NCI-H82 treated with DMSO at 0.1 percent for 48 hours (cell line): ENCODE data around the gene SETD1B.
"Not testable (repeated sequence)": the region's sequence is repeated elsewhere in the genome, so short reads cannot be mapped to it uniquely, and the experiment has no call there.

Experiments
- DNase-seq: peaks from one replicate; lab custom pipeline; 2025; ENCODE audit not compliant: unreplicated experiment; lab: John Stamatoyannopoulos, UW

Gene SETD1B

DNA sequence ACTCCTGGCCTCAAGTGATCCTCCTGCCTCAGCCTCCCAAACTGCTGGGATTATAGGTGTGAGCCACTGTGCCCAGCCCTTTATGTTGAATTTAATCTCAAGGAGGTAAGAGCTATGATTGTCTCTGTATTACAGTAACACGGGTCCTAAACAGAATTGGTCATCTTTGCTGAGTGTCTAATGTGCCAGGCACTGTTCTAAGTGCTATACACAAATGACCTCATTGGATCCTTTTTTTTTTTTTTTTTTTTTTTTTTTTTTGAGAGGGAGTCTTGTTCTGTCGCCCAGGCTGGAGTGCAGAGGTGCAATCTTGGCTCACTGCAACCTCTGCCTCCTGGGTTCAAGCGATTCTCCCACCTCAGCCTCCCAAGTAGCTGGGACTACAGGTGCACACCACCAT lies 48.6 kb downstream of the SETD1B start:
- DNase-seq = not testable (repeated sequence)

DNA sequence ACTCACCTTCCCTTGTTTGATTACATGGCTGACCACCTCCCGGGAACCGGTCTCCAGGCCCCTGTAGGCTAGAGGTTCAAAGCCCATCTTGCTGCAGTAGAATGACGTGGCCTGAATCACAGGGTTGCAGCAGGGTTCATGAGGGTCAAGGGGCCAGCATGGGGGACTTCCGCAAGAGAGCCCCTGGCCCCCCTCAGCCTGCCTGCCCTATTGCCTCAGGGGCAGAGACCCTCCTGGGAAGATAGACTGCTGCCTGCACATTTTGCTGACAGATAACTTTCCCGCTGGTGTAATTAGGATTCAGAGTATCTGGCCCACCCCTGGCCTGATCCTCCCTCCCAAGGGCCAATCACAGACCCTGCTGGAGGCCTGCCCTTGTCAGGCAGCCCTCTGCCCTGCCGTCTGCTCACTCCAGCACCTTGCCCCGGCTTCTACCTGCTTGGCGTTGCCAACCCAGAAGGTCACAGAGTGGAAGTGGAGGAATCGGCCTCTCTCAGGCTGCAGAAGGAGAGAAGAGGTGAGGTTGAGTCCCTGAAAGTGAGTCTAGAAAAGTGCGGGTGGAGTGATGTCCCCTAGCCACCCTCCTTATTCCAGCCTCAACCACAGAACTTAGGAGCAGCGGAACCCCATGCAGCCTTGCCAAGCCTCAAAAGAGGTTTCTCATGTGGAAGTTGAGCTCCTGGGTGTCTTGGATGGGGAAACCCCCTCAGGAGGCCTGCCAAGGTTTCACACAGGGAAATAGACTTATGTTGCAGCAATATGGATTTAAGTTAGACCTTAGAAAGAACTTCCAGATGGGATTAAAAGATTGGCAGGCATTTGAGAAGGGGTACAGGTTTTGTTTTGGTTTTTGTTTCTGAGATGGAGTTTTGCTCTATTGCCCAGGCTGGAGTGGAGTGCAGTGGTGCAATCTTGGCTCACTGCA lies 53.8 kb downstream of the SETD1B start:
- no peak for DNase-seq

DNA sequence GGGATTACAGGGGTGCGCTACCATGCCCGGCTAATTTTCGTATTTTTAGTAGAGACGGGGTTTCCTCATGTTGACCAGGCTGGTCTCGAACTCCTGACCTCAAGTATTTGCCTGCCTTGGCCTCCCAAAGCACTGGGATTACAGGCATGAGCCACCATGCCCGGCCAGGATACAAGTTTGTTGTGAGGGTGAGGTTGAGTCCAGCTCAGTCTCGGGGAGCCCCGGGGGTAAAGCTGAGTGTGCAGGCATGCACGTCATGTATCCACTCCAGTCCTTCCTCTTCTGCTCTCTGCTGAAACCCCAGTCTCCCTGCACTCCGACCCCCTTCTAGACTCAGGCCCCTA lies 54.5 kb downstream of the SETD1B start:
- no peak for DNase-seq

DNA sequence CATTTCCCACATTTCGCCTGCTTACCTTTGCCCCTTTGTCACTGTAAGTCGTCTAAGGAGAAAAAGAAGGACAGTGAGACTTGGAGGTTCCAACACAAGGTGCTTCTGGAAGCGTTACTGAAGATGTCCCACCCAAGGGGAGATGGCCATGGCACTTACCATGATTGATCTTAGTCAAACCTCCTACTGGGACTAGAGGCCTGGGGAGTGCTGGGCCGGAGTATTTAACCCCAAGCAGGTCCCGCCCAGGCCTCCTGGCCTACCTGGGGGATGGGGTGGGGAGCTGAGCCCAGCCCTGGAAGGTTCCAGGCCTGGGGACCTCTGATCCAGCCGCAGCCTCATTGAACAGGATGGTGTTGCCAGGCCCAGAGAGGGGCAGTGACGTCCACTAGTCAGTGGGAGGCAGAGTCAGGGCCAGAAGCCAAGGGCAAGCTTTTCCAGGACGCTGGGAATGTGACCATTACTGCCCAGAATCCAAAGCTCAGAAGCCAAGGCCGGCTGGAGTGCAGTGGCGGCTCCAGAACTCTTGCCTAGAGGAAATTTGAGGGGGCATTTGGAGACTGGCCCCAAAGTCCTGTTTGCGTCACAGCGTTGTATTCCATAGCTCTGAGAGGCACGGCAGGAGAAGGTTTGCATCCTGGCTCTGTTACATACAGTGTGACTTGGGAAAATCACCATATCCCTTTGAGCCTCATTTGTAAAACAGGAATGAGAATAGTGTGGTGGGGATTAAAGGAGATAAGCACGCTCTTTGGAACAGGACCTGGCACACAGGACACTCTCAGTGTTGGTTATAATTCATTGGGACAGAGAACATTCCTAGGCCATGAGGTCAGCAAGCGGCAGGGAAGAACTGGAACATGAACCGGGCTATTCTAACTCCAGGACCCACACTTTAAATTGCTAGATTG lies 55.1 kb downstream of the SETD1B start, which contains the start of gene HPD:
TSS of gene HPD (minus strand) at position 198 of the 911 bp plus-strand sequence. CDS start at position 162, 36 bp downstream.
- no peak for DNase-seq

DNA sequence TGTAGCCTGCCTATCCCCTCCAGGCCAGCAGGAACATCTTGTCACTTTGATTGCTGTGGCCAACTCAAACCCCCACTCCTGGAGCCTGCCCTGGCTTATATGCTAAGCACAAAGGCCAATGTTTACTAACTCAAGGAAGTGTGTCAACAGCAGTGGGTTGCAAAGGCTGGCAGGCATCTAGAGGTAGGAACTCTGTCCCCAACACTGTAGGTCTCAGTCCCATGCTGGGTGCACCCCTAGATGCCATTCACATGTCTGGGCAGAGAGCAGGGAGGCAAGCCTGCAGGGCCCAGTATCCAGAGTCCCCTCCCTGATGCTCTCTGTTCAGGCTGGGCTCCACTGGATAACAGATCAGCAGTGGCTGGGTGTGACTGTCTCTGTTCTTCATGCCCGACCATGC lies 56.4 kb downstream of the SETD1B start:
- no peak for DNase-seq

DNA sequence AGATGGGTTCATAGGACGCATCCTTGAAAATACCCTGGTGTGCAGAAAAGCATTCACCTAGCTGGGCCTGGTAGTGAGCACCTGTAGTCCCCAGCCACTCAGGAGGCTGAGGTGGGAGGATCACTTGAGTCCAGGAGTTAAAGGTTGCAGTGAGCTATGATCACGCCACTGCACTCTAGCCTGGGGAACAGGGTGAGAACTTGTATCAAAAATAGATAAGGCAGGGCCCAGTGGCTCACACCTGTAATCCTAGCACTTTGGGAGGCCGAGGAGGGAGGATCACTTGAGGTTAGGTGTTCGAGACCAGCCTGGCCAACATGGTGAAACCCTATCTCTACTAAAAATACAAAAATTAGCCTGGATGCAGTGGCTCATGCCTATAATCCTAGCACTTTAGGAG lies 56.9 kb downstream of the SETD1B start:
- not testable (repeated sequence) for DNase-seq

DNA sequence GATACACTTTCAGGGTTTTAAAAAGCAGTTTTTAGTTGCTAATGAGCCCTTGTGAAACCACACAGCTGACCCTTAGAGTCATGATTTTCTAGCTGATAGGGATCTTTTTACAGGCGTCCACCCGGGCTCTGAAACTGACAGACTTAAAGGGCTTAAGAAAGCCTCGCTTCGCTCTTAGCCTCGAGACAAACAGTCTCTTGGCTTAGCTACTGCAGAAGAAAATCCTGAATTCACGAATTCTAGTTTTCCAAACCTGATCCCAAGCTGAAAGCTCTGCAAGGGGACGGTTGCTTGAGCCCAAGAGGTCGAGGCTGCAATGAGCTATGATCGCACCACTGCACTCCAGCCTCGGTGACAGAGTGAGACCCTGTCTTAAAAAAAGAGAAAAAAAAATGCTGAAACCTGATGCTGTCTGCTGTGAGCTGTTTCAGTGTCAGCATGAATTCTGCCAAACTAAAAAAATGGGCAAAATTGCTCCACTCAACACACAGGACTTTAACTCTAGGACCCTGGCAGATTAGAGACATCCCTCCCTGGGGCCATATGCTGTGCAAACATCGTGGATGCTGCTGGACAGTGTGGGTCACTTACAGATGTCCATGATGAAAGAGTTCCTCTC lies 57.9 kb downstream of the SETD1B start:
- no peak for DNase-seq

DNA sequence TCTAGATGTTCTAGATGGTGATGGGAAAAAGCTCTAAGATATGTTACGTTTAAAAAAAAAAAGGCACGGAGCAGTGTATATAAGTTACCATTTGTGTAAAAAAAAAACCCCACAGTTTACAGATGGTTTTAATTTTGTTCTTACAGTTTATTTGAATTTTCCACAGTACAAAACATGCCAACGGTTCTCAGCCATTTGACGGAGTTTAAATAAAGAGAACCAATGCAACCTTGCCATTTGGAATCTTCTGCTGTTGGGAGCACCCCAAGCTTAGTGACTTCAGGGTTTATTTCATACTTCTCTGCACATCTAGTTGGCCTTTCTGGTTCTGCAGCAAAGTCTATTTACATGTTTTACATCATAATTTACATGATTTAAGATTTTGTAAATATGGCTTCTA lies 62.5 kb downstream of the SETD1B start:
- DNase-seq = no peak

DNA sequence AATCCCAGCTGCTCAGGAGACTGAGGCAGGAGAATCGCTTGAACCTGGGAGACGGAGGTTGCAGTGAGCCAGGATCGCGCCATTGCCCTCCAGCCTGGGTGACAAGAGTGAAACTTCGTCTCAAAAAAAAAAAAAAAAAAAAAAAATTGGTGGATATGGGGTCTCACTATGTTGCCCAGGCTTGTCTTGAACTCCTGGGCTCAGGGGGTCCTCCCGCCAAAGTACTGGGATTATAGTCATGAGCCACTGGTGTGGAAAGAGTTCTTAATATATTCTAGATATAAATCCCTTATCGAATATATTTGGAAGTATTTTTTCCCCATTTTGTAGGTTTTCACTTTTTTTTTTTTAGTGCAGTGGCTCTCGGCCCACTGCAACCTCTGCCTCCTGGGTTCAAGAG lies 65.4 kb downstream of the SETD1B start:
- DNase-seq = not testable (repeated sequence)

DNA sequence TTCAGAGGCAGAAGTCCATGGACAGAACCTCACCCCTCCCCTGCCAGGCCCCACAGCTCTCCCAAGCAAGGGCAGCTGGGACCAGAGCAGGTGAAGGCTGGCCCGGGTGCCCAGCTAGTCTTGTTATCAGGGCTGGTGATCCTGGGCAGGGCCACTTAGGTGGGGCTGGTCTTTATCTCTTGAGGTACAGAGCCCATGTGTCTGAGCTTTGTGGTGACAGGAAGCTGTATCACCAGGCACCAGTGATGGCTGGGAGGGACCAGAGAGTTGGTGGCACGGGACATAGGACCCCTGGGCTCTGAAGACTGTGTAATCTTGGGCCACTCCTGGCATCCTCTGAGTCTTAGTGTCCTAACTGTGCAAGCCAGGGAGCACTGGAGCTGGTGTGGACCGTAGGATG lies 67.7 kb downstream of the SETD1B start:
- DNase-seq = no peak

DNA sequence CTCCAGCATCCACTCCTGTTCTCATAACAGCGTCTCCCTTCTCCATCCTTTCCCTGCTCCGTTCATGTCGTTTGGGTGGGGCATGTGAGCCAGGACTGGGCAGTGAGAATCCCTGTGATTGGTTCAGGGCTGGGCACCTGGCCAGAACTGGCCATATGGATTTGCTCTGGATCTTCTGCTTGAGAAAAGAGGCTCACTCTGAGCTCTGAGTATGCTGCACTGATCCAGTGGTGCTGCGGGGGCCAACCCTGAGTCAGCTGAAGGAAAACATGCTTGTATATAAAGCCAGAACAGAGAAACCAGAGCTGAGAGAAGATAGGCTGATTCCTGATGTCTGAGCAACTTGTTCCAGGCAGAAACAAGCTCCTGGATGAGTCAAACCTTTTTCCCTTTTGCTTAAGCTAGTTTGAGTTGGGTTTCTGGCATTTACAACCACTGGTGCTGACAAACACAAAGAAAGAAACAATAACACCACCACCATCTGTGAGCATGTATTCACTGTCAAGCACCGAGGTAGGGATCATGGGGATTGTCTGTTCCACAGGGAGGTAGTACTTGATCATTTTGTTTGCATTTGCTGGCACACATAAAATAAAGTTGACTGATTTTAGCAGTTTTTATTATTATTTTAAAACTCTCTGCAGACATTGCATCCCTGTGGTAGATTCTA lies 68.9 kb downstream of the SETD1B start:
- DNase-seq = peak; percentile 75

DNA sequence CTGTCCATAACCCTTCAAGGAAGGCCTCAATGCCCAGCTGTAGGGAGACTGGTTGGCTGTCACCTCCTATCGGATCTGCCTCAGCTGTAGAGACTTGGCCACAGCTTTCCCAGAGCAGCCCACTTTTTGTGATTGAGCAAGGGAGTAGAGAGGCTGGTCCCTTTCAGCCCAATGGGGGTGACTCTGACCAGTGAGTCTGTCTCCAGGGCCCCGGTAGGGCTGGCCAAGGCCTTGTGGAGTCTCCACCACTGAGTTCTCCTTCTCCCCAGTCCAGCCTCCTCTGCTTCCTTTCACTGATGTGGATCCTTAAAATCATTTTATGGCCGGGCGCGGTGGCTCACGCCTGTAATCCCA lies 69.4 kb downstream of the SETD1B start:
- no peak for DNase-seq

DNA sequence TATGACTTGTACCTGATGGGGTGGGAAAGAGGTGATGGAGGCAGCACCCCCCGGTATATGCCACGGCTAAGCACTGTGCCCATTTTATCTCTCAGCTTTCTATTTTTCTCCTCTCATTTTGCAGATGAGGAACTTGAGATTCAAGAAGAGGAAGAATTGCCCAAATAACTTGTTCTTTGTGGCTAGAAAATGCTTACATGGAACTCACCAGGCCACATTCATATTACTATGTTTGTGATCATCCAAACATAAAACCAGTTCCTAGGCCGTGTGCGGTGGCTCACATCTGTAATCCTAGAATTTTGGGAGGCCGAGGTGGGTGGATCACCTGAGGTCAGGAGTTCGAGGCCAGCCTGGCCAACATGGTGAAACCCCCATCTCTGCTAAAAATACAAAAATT lies 70.3 kb downstream of the SETD1B start:
- DNase-seq = no peak

DNA sequence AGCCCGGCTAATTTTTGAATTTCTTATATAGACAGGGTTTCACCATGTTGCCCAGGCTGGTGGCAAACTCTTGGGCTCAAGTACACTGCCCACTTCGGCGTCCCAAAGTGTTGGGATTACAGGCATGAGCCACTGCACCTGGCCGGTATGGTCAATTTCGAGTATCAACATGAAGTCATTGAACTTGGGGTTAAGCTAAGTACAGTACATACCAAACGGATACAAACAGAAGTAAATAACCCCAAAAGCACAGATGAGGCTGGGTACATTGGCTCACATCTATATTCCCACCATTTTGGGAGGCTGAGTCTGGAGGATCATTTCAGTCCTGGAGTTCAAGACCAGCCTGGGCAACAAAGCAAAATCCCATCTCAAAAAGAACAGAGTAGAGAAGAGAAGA lies 71.8 kb downstream of the SETD1B start:
- DNase-seq = no peak

DNA sequence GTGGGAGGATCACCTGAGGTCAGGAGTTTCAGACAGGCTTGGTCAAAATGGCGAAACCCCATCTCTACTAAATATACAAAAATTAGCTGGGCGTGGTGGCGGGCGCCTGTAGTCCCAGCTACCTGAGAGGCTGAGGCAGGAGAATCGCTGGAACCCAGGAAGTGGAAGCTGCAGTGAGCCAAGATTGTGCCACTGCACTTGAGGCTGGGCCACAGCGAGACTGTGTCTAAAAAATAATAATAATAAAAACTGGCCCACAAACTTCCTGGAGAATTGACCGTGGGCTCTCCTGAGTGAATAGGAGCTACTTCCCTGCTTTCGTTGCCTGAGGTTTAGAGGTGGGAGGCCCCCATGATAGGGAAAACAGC lies 72.3 kb downstream of the SETD1B start:
- DNase-seq = not testable (repeated sequence)
